H1 (cell line): ENCODE measurements around the gene TGM4. TPM values are rescaled to one million over a fixed set of nuclear protein-coding genes. Genes with fewer than 3 reads are reported as not detected.

Source experiments
- CREB1 ChIP-seq: IDR thresholded peaks from 2 replicates; pipeline ENCODE4 v1.6.1; 2012; ENCODE audit warnings: inconsistent platforms
- GABPA ChIP-seq: IDR thresholded peaks from 2 replicates; pipeline ENCODE4 v1.6.1; 2011; ENCODE audit warnings: mild to moderate bottlenecking, low read length, moderate library complexity, borderline replicate concordance; ENCODE audit not compliant: insufficient read depth
- KDM4A ChIP-seq: IDR thresholded peaks from one replicate; pipeline ENCODE4 v1.7.1; 2012; ENCODE audit warnings: low read depth, mild to moderate bottlenecking, moderate library complexity, low read length, inconsistent platforms; ENCODE audit not compliant: severe bottlenecking
- polyA plus RNA-seq, 7 experiments: library from polyadenylated mRNA; depleted of rRNA in 3 of 7; stranded (reverse) in 5 of 7; unstranded in 2 of 7; fragments of >200 nt in 5 of 7; fragments of 200-250 nt in 2 of 7; gene quantifications; 1 replicate in 5 of 7; 2 replicates in 1 of 7; 4 replicates in 1 of 7; pipeline versions ENCODE4 v1.2.1 to v1.2.3, GENCODE V29; 2011 to 2013; ENCODE audit warnings: missing spikeins in 2 of 7, mixed read lengths in 2 of 7
- total RNA-seq: library from RNA; stranded (reverse); fragmentation: NEBNext Ultra II Directional; extraction: Animal tissue kit (Norgen Biotek cat#: 25700); gene quantifications from 2 replicates; pipeline ENCODE4 v1.2.1, GENCODE V29; 2021

TGM4 gene
- total and polyA plus RNA-seq, 2 of the 8 experiments (the other 6 are each of a cell fraction or from before 2014, with no cell fraction given) = 0.02 TPM; not detected in 1

DNA sequence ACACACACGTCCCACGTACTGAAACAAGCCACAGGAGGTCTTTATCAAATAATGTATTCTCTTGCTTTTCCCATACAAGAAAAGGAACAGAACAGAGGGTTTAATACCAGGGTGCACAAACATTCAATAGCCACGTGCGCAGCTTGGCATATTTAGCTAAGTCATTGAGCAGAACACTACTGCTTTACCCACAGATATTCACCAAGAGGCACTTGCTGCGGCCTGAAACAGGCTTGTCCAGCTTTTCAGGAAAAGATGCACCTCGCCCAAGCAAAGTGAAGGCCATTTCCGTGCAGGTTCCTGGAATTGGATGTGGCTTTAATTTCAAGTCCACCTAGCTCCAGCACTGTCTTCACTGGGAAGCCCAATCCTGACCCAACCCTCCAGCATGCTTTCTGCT, 84.0 kb downstream of the TGM4 start (continued):
- no peak for TF ChIP-seq KDM4A
- TF ChIP-seq GABPA = no peak
- TF ChIP-seq CREB1 = no peak
